C4-2B (cell line): ENCODE data around the gene KCNAB1.

Source experiments
- CTCF ChIP-seq: fragments of 450-650 bp; conservative IDR thresholded peaks from 2 replicates; pipeline ENCODE4 v1.5.1; 2017; ENCODE audit warnings: mild to moderate bottlenecking
- ZFX ChIP-seq: fragments of 450-650 bp; IDR thresholded peaks from 2 replicates; pipeline ENCODE4 v1.6.1; 2017

- TF ChIP-seq CTCF (no peak), ZFX (no peak)
These were observed 416.3 kb downstream of the KCNAB1 start for GRCh38 chr3:156536524-156537316.
